ENCODE measurements around the gene GMEB2. TPM values are rescaled to one million over a fixed set of nuclear protein-coding genes. Genes with fewer than 3 reads are reported as not detected.

Gene GMEB2
- total RNA-seq, 1 donor = 9.4 TPM

DNA sequence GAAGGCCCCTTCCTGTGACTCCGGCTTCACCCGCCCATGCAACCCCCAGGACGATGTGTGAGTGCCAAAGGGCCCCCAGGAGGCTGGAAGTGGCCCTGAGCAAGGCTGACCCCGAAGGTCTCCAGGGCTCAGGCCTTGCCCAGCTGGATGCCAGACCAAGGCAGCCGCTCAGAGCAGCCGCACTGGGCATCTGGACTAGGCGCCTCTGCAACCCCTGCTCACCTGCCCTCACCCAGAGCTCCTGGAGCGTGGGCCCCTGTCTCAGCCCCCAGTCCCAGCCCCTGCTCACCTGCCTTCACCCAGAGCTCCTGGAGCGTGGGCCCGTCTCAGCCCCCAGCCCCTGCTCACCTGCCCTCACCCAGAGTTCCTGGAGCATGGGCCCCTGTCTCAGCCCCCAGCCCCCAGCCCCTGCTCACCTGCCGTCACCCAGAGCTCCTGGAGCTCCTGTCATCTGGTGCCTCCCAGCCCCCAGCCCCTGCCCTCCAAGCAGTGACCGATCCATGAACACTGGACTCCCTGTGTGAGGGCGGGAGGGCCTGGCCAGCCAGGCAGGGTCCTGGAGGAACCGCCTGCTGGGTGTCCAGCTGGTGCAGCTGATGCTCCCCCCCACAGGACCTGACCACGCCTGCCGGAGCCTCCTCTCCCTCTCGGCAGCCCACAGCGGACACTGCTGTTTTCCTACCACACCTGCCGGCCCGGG lies 80.5 kb downstream of the GMEB2 start:
- no peaks in the 10 kb centered on the region for H4K20me1 ChIP-seq (ENCODE audit: insufficient read depth, low read length)
- H3K36me3 ChIP-seq (ENCODE audit: insufficient read depth, low read length) = no peaks in the 10 kb centered on the region
- peaks cover 22% of the 10 kb centered on the region for H3K27me3 ChIP-seq (ENCODE audit: insufficient read depth, low read length)
- H3K4me1 ChIP-seq (ENCODE audit: insufficient read depth, low read length) = no peaks in the 10 kb centered on the region
- no peak overlapping the region for H3K27ac ChIP-seq (ENCODE audit: low read depth, low read length)
- no peak overlapping the region for H3K4me3 ChIP-seq (ENCODE audit: insufficient read depth, low read length)
- H3K4me2 ChIP-seq (ENCODE audit: insufficient read depth, low read length) = no peak overlapping the region
- TF ChIP-seq, protein P1, sequence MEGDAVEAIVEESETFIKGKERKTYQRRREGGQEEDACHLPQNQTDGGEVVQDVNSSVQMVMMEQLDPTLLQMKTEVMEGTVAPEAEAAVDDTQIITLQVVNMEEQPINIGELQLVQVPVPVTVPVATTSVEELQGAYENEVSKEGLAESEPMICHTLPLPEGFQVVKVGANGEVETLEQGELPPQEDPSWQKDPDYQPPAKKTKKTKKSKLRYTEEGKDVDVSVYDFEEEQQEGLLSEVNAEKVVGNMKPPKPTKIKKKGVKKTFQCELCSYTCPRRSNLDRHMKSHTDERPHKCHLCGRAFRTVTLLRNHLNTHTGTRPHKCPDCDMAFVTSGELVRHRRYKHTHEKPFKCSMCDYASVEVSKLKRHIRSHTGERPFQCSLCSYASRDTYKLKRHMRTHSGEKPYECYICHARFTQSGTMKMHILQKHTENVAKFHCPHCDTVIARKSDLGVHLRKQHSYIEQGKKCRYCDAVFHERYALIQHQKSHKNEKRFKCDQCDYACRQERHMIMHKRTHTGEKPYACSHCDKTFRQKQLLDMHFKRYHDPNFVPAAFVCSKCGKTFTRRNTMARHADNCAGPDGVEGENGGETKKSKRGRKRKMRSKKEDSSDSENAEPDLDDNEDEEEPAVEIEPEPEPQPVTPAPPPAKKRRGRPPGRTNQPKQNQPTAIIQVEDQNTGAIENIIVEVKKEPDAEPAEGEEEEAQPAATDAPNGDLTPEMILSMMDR (IDR thresholded peaks at IDR 0.05; ENCODE audit: extremely low read depth, low read depth, low read length) = no peak
- H3K9me3 ChIP-seq (ENCODE audit: low read depth, low read length) = no peaks in the 10 kb centered on the region
- H2AFZ ChIP-seq (ENCODE audit: low read length) = no peak overlapping the region
- no peaks in the 10 kb centered on the region for H3K79me2 ChIP-seq (ENCODE audit: insufficient read depth, low read length)
- DNase-seq (ENCODE audit: insufficient read length, low spot score, missing footprints) = no peak

DNA sequence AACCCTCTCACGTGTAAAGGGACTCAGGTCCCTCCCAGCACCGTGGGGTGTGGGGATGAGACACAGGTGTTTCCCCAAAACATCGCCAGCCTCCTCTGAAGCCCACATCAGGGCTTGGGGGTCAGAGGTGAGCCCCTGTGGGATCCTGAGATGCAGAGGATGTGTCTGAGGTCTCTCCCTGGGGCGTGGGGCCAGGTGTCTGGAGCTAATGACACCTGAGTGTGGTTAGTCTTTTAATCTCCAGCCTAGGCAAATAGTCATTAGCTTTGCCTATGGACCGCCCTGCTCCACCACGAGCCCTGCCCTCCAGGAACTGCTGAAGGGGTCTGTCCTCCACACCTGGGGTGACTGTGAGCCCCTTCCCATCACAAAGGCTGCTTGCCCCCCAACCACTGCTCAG lies 81.1 kb downstream of the GMEB2 start:
- DNase-seq (ENCODE audit: insufficient read length, low spot score, missing footprints) = no peak

DNA sequence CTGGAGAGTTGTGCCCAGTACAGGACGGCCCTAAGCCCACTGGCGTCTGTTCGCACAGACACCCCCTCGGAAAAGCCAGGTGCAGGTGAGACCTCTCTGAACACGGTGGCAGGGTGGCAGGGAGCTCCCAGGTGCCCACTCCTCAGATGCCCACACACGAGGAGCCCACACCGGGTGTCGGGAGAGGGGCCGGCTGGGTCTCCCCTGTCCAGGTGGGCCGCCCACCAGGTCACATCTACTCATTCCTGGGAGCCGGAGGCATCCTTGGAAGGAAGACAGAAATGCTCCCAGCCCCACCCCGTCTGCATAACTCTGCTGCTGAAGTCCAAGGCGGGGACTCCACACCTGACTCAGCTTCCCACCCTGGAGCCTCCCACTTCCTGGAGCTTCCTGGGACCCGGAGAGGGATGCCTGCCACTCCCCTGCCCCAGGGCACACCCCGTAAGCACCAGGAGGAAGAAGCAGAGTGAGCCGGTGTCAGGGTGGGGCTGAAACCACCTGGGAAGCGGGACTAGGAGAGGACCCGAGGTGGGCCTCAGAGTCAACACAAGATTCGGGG lies 81.9 kb downstream of the GMEB2 start:
- Histone ChIP-seq H3K27me3 (ENCODE audit: insufficient read depth, low read length) (peaks cover 22% of the 10 kb centered on the region), H4K20me1 (ENCODE audit: insufficient read depth, low read length) (no peaks in the 10 kb centered on the region), H3K4me1 (ENCODE audit: insufficient read depth, low read length) (no peaks in the 10 kb centered on the region), H3K79me2 (ENCODE audit: insufficient read depth, low read length) (no peaks in the 10 kb centered on the region), H3K9me3 (ENCODE audit: low read depth, low read length) (no peaks in the 10 kb centered on the region), H3K27ac (ENCODE audit: low read depth, low read length) (no peak overlapping the region), H3K36me3 (ENCODE audit: insufficient read depth, low read length) (no peaks in the 10 kb centered on the region), H2AFZ (ENCODE audit: low read length) (no peak overlapping the region), H3K4me2 (ENCODE audit: insufficient read depth, low read length) (no peak overlapping the region), H3K4me3 (ENCODE audit: insufficient read depth, low read length) (no peak overlapping the region)
- TF ChIP-seq, protein P1 (IDR thresholded peaks at IDR 0.05; ENCODE audit: extremely low read depth, low read depth, low read length) = no peak
- no peak for DNase-seq (ENCODE audit: insufficient read length, low spot score, missing footprints)

More for the DNA sequence above, 81.1 kb downstream of the GMEB2 start:
- Histone ChIP-seq H3K4me2 (ENCODE audit: insufficient read depth, low read length) (no peak overlapping the region), H3K27me3 (ENCODE audit: insufficient read depth, low read length) (peaks cover 22% of the 10 kb centered on the region), H2AFZ (ENCODE audit: low read length) (no peak overlapping the region), H4K20me1 (ENCODE audit: insufficient read depth, low read length) (no peaks in the 10 kb centered on the region), H3K4me3 (ENCODE audit: insufficient read depth, low read length) (no peak overlapping the region), H3K4me1 (ENCODE audit: insufficient read depth, low read length) (no peaks in the 10 kb centered on the region), H3K36me3 (ENCODE audit: insufficient read depth, low read length) (no peaks in the 10 kb centered on the region), H3K79me2 (ENCODE audit: insufficient read depth, low read length) (no peaks in the 10 kb centered on the region), H3K9me3 (ENCODE audit: low read depth, low read length) (no peaks in the 10 kb centered on the region), H3K27ac (ENCODE audit: low read depth, low read length) (no peak overlapping the region)
- TF ChIP-seq, protein P1 (IDR thresholded peaks at IDR 0.05; ENCODE audit: extremely low read depth, low read depth, low read length) = no peak

DNA sequence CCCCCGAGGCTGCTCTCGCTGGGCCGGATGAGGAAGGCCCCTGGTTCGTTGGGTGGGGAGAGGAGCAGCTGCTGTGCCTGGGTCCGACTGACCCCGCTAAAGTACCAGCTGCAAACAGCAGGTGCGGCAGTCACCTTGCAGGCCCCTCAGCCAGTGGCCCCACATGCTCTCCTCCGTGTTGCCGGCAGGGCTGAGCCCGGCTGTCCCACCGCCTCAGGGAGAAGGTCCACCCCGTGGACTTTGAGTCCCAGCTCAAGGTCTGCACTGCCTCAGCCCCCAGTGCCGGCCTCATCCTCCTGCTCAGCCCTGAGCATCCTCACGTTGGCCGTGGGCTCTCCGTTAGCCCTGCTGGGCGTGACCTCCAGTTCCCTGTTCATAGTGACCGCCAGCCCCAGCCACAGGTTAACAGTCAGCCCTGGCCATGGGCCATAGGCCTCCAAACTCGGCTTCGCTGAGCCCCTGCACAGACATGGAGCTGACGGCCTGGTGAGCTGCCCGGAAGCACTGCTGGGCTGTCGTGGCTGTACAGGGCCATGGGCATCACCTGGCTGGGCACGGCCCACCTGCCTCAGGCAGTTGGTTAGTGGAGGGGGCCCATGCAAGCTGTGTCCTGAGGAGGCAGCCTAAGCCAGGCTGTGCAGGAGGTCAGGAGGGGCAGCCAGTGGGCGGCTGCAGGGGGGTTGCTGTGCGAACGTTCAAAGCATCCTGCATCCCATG lies 82.5 kb downstream of the GMEB2 start:
- Histone ChIP-seq H3K4me2 (ENCODE audit: insufficient read depth, low read length) (no peak overlapping the region), H3K9me3 (ENCODE audit: low read depth, low read length) (no peaks in the 10 kb centered on the region), H3K4me1 (ENCODE audit: insufficient read depth, low read length) (no peaks in the 10 kb centered on the region), H3K36me3 (ENCODE audit: insufficient read depth, low read length) (no peaks in the 10 kb centered on the region), H3K4me3 (ENCODE audit: insufficient read depth, low read length) (no peak overlapping the region), H3K27ac (ENCODE audit: low read depth, low read length) (no peak overlapping the region), H2AFZ (ENCODE audit: low read length) (no peak overlapping the region), H4K20me1 (ENCODE audit: insufficient read depth, low read length) (no peaks in the 10 kb centered on the region), H3K79me2 (ENCODE audit: insufficient read depth, low read length) (no peaks in the 10 kb centered on the region), H3K27me3 (ENCODE audit: insufficient read depth, low read length) (peaks cover 19% of the 10 kb centered on the region)
- TF ChIP-seq, protein P1 (IDR thresholded peaks at IDR 0.05; ENCODE audit: extremely low read depth, low read depth, low read length) = no peak
- DNase-seq (ENCODE audit: insufficient read length, low spot score, missing footprints) = no peak
